ENCODE measurements around the gene BMF. TPM values are rescaled to one million over a fixed set of nuclear protein-coding genes. Genes with fewer than 3 reads are reported as not detected.

BMF gene
- total and polyA plus RNA-seq, 2 experiments from 2014 or later = 15.9 to 41.8 TPM

- no peak overlapping the region for H3K4me3 ChIP-seq
- no peaks in the 10 kb centered on the region for H3K79me2 ChIP-seq
- no peaks in the 10 kb centered on the region for H4K20me1 ChIP-seq (ENCODE audit: insufficient read depth, poor library complexity, severe bottlenecking)
- no peak overlapping the region for H2AFZ ChIP-seq
- no peak for DNase-seq (ENCODE audit: low spot score)
- no peaks in the 10 kb centered on the region for H3K27me3 ChIP-seq
- peak overlapping the region; percentile 67 for H3K27ac ChIP-seq
- TF ChIP-seq EZH2phosphoT487 (IDR thresholded peaks at IDR 0.05; ENCODE audit: low read depth, severe bottlenecking, unreplicated experiment) (no peak), CTCF (IDR thresholded peaks at IDR 0.05; ENCODE audit: poor library complexity) (no peak), EZH2 (IDR thresholded peaks at IDR 0.05; ENCODE audit: borderline replicate concordance) (no peak)
- H3K4me1 ChIP-seq (ENCODE audit: insufficient read depth) = peaks cover 59% of the 10 kb centered on the region
- H3K9me2 ChIP-seq (replicated peaks; ENCODE audit: insufficient read depth) = no peaks in the 10 kb centered on the region
- peak overlapping the region; percentile 65 for H3K4me2 ChIP-seq
- WGBS (ENCODE audit: low lambda C conversion rate, missing lambda C conversion rate) = 72% methylated on average over 12 of the region's 12 CpGs
- no peaks in the 10 kb centered on the region for H3K9me3 ChIP-seq (ENCODE audit: low read depth)
- H3K36me3 ChIP-seq (replicated peaks; ENCODE audit: insufficient read depth, low read depth) = no peaks in the 10 kb centered on the region
Observed at GRCh38 chr15:40082195-40082883, 26.3 kb downstream of the BMF start.

- no peak overlapping the region for H3K4me3 ChIP-seq
- H3K4me2 ChIP-seq = peak overlapping the region; percentile 65
- peak overlapping the region; percentile 2 for H2AFZ ChIP-seq
- WGBS (ENCODE audit: low lambda C conversion rate, missing lambda C conversion rate) = 6% methylated on average over 12 of the region's 12 CpGs
- TF ChIP-seq EZH2 (IDR thresholded peaks at IDR 0.05; ENCODE audit: borderline replicate concordance) = no peak
- TF ChIP-seq CTCF (IDR thresholded peaks at IDR 0.05; ENCODE audit: poor library complexity) = no peak
- no peak for TF ChIP-seq EZH2phosphoT487 (IDR thresholded peaks at IDR 0.05; ENCODE audit: low read depth, severe bottlenecking, unreplicated experiment)
- H3K36me3 ChIP-seq (replicated peaks; ENCODE audit: insufficient read depth, low read depth) = no peaks in the 10 kb centered on the region
- no peaks in the 10 kb centered on the region for H4K20me1 ChIP-seq (ENCODE audit: insufficient read depth, poor library complexity, severe bottlenecking)
- DNase-seq (ENCODE audit: low spot score) = peak; percentile 89
- peak overlapping the region; percentile 67 for H3K27ac ChIP-seq
- no peaks in the 10 kb centered on the region for H3K9me2 ChIP-seq (replicated peaks; ENCODE audit: insufficient read depth)
- H3K27me3 ChIP-seq = no peaks in the 10 kb centered on the region
- no peaks in the 10 kb centered on the region for H3K9me3 ChIP-seq (ENCODE audit: low read depth)
- no peaks in the 10 kb centered on the region for H3K79me2 ChIP-seq
- H3K4me1 ChIP-seq (ENCODE audit: insufficient read depth) = peaks cover 53% of the 10 kb centered on the region
Observed at GRCh38 chr15:40081691-40082194, 26.9 kb downstream of the BMF start.

GRCh38 chr15:40080847-40081246 is 27.8 kb downstream of the BMF start:
- Histone ChIP-seq H3K36me3 (replicated peaks; ENCODE audit: insufficient read depth, low read depth) (no peaks in the 10 kb centered on the region), H3K79me2 (no peaks in the 10 kb centered on the region), H3K4me1 (ENCODE audit: insufficient read depth) (peaks cover 47% of the 10 kb centered on the region), H3K9me3 (ENCODE audit: low read depth) (no peaks in the 10 kb centered on the region), H2AFZ (no peak overlapping the region), H3K27me3 (no peaks in the 10 kb centered on the region), H3K9me2 (replicated peaks; ENCODE audit: insufficient read depth) (no peaks in the 10 kb centered on the region), H3K4me3 (no peak overlapping the region), H3K27ac (peak overlapping the region; percentile 67), H4K20me1 (ENCODE audit: insufficient read depth, poor library complexity, severe bottlenecking) (no peaks in the 10 kb centered on the region), H3K4me2 (peak overlapping the region; percentile 65)
- 46% methylated on average over 5 of the region's 5 CpGs for WGBS (ENCODE audit: low lambda C conversion rate, missing lambda C conversion rate)
- TF ChIP-seq CTCF (IDR thresholded peaks at IDR 0.05; ENCODE audit: poor library complexity) = no peak
- TF ChIP-seq EZH2phosphoT487 (IDR thresholded peaks at IDR 0.05; ENCODE audit: low read depth, severe bottlenecking, unreplicated experiment) = no peak
- TF ChIP-seq EZH2 (IDR thresholded peaks at IDR 0.05; ENCODE audit: borderline replicate concordance) = no peak
- no peak for DNase-seq (ENCODE audit: low spot score)

Data from hepatocyte (in vitro differentiated cells).